ENCODE data around the gene FBXO8.

FBXO8 gene

DNA sequence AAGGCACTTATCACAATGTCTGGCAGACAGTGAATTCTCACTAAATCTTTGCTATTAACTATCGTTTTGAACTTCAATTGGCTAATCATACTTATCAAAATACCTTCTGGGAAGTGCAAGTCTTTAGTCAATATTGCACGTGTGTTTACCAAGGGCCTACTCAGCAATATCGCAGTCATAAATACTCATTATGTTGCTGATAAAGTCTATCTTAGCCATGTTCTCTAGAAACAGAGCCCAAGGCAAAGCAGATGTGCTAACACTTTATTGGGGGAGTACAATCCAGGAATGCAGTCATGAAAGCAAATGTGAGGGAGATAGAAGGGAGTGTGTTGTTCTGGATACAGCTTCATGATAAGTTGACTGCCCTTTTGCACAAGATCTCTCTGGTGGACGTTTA is 90.5 kb downstream of the FBXO8 start:
- Histone ChIP-seq H3K9me3 (ENCODE audit: control insufficient read depth, insufficient read depth, low read depth, low read length) (no peaks in the 10 kb centered on the region), H3K27ac (ENCODE audit: extremely low read depth, low read depth, low read length) (no peak overlapping the region), H3K4me1 (ENCODE audit: control insufficient read depth, insufficient read depth, low read length) (no peaks in the 10 kb centered on the region), H3K36me3 (ENCODE audit: control insufficient read depth in 2 of 2, insufficient read depth in 1 of 2, low read length in 2 of 2) (no peaks in the 10 kb centered on the region), H3K4me3 (ENCODE audit: low read depth, low read length) (no peak overlapping the region)
- ChIA-PET POLR2A (no interaction called here), CTCF (no interaction called here)
- TF ChIP-seq ZNF23 (tag by site-specific recombination; IDR thresholded peaks at IDR 0.05; ENCODE audit: borderline replicate concordance) (no peak), ZNF837 (tag by site-specific recombination; IDR thresholded peaks at IDR 0.05) (no peak), ZNF248 (tag by site-specific recombination; IDR thresholded peaks at IDR 0.05) (no peak), ZNF571 (tag by site-specific recombination; IDR thresholded peaks at IDR 0.05) (no peak), ZSCAN5A (tag by site-specific recombination; IDR thresholded peaks at IDR 0.05) (no peak), HOXD13 (CRISPR knock-in tag; IDR thresholded peaks at IDR 0.05; ENCODE audit: borderline replicate concordance) (no peak), ZNF132 (tag by site-specific recombination; IDR thresholded peaks at IDR 0.05; ENCODE audit: borderline replicate concordance) (no peak), ZNF76 (tag by site-specific recombination; IDR thresholded peaks at IDR 0.05; ENCODE audit: borderline replicate concordance, low read depth) (no peak), ZNF768 (tag by site-specific recombination; IDR thresholded peaks at IDR 0.05) (no peak), ZNF10 (tag by site-specific recombination; IDR thresholded peaks at IDR 0.05) (no peak), ZNF280C (tag by site-specific recombination; IDR thresholded peaks at IDR 0.05) (no peak), ZSCAN23 (tag by site-specific recombination; IDR thresholded peaks at IDR 0.05) (no peak), ZBTB26 (tag by site-specific recombination; optimal IDR thresholded peaks at IDR 0.05) (no peak)
- TF ChIP-seq, protein P1, sequence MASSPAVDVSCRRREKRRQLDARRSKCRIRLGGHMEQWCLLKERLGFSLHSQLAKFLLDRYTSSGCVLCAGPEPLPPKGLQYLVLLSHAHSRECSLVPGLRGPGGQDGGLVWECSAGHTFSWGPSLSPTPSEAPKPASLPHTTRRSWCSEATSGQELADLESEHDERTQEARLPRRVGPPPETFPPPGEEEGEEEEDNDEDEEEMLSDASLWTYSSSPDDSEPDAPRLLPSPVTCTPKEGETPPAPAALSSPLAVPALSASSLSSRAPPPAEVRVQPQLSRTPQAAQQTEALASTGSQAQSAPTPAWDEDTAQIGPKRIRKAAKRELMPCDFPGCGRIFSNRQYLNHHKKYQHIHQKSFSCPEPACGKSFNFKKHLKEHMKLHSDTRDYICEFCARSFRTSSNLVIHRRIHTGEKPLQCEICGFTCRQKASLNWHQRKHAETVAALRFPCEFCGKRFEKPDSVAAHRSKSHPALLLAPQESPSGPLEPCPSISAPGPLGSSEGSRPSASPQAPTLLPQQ (tag by site-specific recombination; IDR thresholded peaks at IDR 0.05) = no peak

- Histone ChIP-seq H3K4me1 (ENCODE audit: control insufficient read depth, insufficient read depth, low read length) (no peaks in the 10 kb centered on the region), H3K27ac (ENCODE audit: extremely low read depth, low read depth, low read length) (no peak overlapping the region), H3K9me3 (ENCODE audit: control insufficient read depth, insufficient read depth, low read depth, low read length) (no peaks in the 10 kb centered on the region), H3K36me3 (ENCODE audit: control insufficient read depth in 2 of 2, insufficient read depth in 1 of 2, low read length in 2 of 2) (no peaks in the 10 kb centered on the region), H3K4me3 (ENCODE audit: low read depth, low read length) (no peak overlapping the region)
- ChIA-PET CTCF (interaction anchor here (0.6 kb wide), 1 partner anchor 446 kb away, joined by 3 read pairs; no protein-coding TSS in a partner anchor), POLR2A (no interaction called here)
- TF ChIP-seq ZNF521 (tag by site-specific recombination; IDR thresholded peaks at IDR 0.05) = no peak
- TF ChIP-seq, protein P2, sequence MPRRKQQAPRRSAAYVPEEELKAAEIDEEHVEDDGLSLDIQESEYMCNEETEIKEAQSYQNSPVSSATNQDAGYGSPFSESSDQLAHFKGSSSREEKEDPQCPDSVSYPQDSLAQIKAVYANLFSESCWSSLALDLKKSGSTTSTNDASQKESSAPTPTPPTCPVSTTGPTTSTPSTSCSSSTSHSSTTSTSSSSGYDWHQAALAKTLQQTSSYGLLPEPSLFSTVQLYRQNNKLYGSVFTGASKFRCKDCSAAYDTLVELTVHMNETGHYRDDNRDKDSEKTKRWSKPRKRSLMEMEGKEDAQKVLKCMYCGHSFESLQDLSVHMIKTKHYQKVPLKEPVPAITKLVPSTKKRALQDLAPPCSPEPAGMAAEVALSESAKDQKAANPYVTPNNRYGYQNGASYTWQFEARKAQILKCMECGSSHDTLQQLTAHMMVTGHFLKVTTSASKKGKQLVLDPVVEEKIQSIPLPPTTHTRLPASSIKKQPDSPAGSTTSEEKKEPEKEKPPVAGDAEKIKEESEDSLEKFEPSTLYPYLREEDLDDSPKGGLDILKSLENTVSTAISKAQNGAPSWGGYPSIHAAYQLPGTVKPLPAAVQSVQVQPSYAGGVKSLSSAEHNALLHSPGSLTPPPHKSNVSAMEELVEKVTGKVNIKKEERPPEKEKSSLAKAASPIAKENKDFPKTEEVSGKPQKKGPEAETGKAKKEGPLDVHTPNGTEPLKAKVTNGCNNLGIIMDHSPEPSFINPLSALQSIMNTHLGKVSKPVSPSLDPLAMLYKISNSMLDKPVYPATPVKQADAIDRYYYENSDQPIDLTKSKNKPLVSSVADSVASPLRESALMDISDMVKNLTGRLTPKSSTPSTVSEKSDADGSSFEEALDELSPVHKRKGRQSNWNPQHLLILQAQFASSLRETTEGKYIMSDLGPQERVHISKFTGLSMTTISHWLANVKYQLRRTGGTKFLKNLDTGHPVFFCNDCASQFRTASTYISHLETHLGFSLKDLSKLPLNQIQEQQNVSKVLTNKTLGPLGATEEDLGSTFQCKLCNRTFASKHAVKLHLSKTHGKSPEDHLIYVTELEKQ (tag by site-specific recombination; IDR thresholded peaks at IDR 0.05; ENCODE audit: borderline replicate concordance) = no peak
- no peak for TF ChIP-seq ZNF670 (tag by site-specific recombination; IDR thresholded peaks at IDR 0.05; ENCODE audit: low read depth)
- TF ChIP-seq ZNF292 (tag by site-specific recombination; IDR thresholded peaks at IDR 0.05; ENCODE audit: borderline replicate concordance, low read depth) = no peak
- TF ChIP-seq KLF17 (tag by site-specific recombination; IDR thresholded peaks at IDR 0.05) = no peak
These were observed 92.5 kb downstream of the FBXO8 start for GRCh38 chr4:174190832-174191500.

All from HEK293 (cell line).